Lung (tissue), 12 donors: Measurements from ENCODE around the gene HK1. TPM values are rescaled to one million over a fixed set of nuclear protein-coding genes. Genes with fewer than 3 reads are reported as not detected.

Source experiments
- ATAC-seq: fragments of 200-7000 bp; cut with Tn5 transposase; one replicate; pipeline ENCODE4 v1.9.1; 2020; ENCODE audit warnings: moderate number of reproducible peaks; ENCODE audit not compliant: insufficient read depth, low FRiP score
- DNase-seq, 3 donors: peaks; one replicate each; pipeline ENCODE4 v3.0.0-alpha.2; 2013 to 2017
- H3K27ac ChIP-seq, 2 donors: one replicate each; pipeline ENCODE4 v1.5.1; 2013; ENCODE audit warnings: mild to moderate bottlenecking in 2 of 2, moderate library complexity in 2 of 2, control low read depth in 1 of 2, inconsistent platforms in 1 of 2, low read depth in 1 of 2, low read length in 1 of 2
- H3K27me3 ChIP-seq, 3 donors: one replicate each; pipeline ENCODE4 v1.5.1; 2013; ENCODE audit warnings: low read length in 2 of 3; ENCODE audit not compliant: control insufficient read depth in 3 of 3, insufficient read depth in 3 of 3
- H3K36me3 ChIP-seq, 4 donors: one replicate each; pipeline ENCODE4 v1.5.1; 2013; ENCODE audit warnings: low read length in 4 of 4, mild to moderate bottlenecking in 1 of 4, moderate library complexity in 1 of 4; ENCODE audit not compliant: control insufficient read depth in 4 of 4, insufficient read depth in 4 of 4
- H3K4me1 ChIP-seq, 5 donors: one replicate each; pipeline ENCODE4 v1.5.1; 2013; ENCODE audit warnings: low read length in 5 of 5, mild to moderate bottlenecking in 2 of 5, moderate library complexity in 1 of 5; ENCODE audit not compliant: control insufficient read depth in 5 of 5, insufficient read depth in 5 of 5
- H3K4me3 ChIP-seq: one replicate; pipeline ENCODE4 v1.5.1; 2013; ENCODE audit warnings: mild to moderate bottlenecking, control low read depth, moderate library complexity
- H3K9ac ChIP-seq, 2 donors: one replicate each; pipeline ENCODE4 v1.5.1; 2013; ENCODE audit warnings: low read length in 2 of 2, control low read depth in 1 of 2; ENCODE audit not compliant: insufficient read depth in 1 of 2
- H3K9me3 ChIP-seq, 4 donors: one replicate each; pipeline ENCODE4 v1.5.1; 2013; ENCODE audit warnings: low read length in 3 of 4, mild to moderate bottlenecking in 1 of 4, moderate library complexity in 1 of 4; ENCODE audit not compliant: control insufficient read depth in 4 of 4, insufficient read depth in 3 of 4
- CTCF ChIP-seq: IDR thresholded peaks from 2 replicates; pipeline ENCODE4 v1.5.1; 2012; ENCODE audit warnings: mild to moderate bottlenecking; ENCODE audit errors: control extremely low read depth, extremely low read depth
- WGBS, 2 donors: extraction: QIAGEN DNeasy Blood & Tissue Kit; methylation state at CpG; one replicate each; pipeline ENCODE4 v1.1.7; 2013; 5-methylcytosine and 5-hydroxymethylcytosine counted together
- polyA plus RNA-seq, 2 donors: library from polyadenylated mRNA; stranded (reverse); fragments of 200-250 nt; gene quantifications; one replicate each; pipeline ENCODE4 v1.2.1, GENCODE V29; 2013
- total RNA-seq, 2 donors: library from RNA; depleted of rRNA in 1 of 2; stranded (reverse); fragments of >200 nt in 1 of 2; gene quantifications; one replicate each; pipeline ENCODE4 v1.2.1, GENCODE V29; 2014 to 2021
- donor health status: control.
- donor health status: control.
- donor health status: Bipolar disorder and iron deficiency.
- donor health status: healthy.
- donor health status: DM: yes; HTN: yes; CAD: no.

HK1 gene
- total and polyA plus RNA-seq, 4 donors: 33.6 to 120 (median 78.0) TPM

DNA sequence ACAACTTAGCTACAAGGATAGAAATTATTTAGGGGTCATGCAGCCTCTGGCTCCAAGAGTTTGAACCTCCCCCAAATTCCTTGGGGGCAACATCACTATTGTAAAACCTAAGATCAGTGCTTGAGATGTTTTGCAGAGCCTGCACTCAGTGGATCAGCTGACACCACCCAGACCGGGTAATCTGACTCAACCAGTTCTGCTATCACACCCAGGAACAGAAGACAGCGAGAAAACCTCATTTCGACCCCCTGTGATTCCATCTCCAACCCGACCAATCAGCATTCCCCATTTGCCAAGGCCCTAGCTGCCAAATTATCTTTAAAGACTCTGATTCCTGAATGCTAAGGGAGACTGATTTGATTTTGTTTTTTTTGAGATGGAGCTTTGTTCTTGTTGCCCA lies 133.2 kb downstream of the HK1 start:
- ATAC-seq (no peak), DNase-seq (no peak)
- Histone ChIP-seq H3K9me3 (no peaks in the 10 kb centered on the region), H3K27me3 (no peaks in the 10 kb centered on the region), H3K27ac (no peak overlapping the region), H3K4me3 (no peak overlapping the region), H3K4me1 (peaks cover 0 to 24% (median 13%) of the 10 kb centered on the region in 5 donors), H3K9ac (no peak overlapping the region), H3K36me3 (no peaks in the 10 kb centered on the region)
- no peak for TF ChIP-seq CTCF
- 61 to 82% methylated on average over 4 of the region's 4 CpGs for WGBS, 2 donors

- Histone ChIP-seq H3K4me3 (no peak overlapping the region), H3K27ac (no peak overlapping the region), H3K9me3 (no peaks in the 10 kb centered on the region), H3K9ac (no peak overlapping the region), H3K4me1 (peaks cover 0 to 16% (median 6%) of the 10 kb centered on the region in 5 donors), H3K27me3 (no peaks in the 10 kb centered on the region), H3K36me3 (no peaks in the 10 kb centered on the region)
- no peak for ATAC-seq
- no peak for DNase-seq
- no peak for TF ChIP-seq CTCF
- 57 to 60% methylated on average over 3 of the region's 3 CpGs for WGBS, 2 donors
Measured at GRCh38 chr10:69412232-69412790, 134.0 kb downstream of the HK1 start.

GRCh38 chr10:69413221-69413865 lies 135.0 kb downstream of the HK1 start:
- ATAC-seq (no peak), DNase-seq (peak; percentile 79 to 86 (median 83))
- no peak overlapping the region for H3K4me3 ChIP-seq
- peak; percentile 54 for TF ChIP-seq CTCF
- H3K36me3 ChIP-seq: no peaks in the 10 kb centered on the region
- H3K9ac ChIP-seq: no peak overlapping the region
- no peak overlapping the region for H3K27ac ChIP-seq
- H3K9me3 ChIP-seq: no peaks in the 10 kb centered on the region
- WGBS, 2 donors: 9 to 12% methylated on average over 13 of the region's 13 CpGs
- H3K4me1 ChIP-seq: peaks cover 0 to 16% (median 0%) of the 10 kb centered on the region in 5 donors
- no peaks in the 10 kb centered on the region for H3K27me3 ChIP-seq
